Left lung (tissue), 10 donors: ENCODE data around the gene LPCAT3. TPM values are rescaled to one million over a fixed set of nuclear protein-coding genes. Genes with fewer than 3 reads are reported as not detected.

ENCODE experiments used
- ATAC-seq: fragments of 200-7000 bp; cut with Tn5 transposase; one replicate; pipeline ENCODE4 v1.9.1; 2020; ENCODE audit warnings: moderate library complexity
- DNase-seq, 4 donors: peaks; one replicate each; pipeline ENCODE4 v3.0.0-alpha.2; 2013 to 2020
- H3K27ac ChIP-seq, 2 donors: fragments of 200-600 bp; sonication (generic) in 1 of 2; one replicate each; pipeline versions ENCODE4 v1.5.0 to v1.8.0; 2020 to 2021
- H3K27me3 ChIP-seq, 2 donors: fragments of 200-600 bp; sonication (generic) in 1 of 2; one replicate each; pipeline versions ENCODE4 v1.5.0 to v1.8.0; 2020 to 2021
- H3K36me3 ChIP-seq, 2 donors: fragments of 200-600 bp; sonication (generic) in 1 of 2; one replicate each; pipeline versions ENCODE4 v1.5.0 to v1.8.0; 2020 to 2021
- H3K4me1 ChIP-seq, 2 donors: fragments of 200-600 bp; one replicate each; pipeline ENCODE4 v1.8.0; 2021
- H3K4me3 ChIP-seq, 2 donors: fragments of 200-600 bp; sonication (generic) in 1 of 2; one replicate each; pipeline versions ENCODE4 v1.5.0 to v1.8.0; 2020 to 2021; ENCODE audit warnings: mild to moderate bottlenecking in 1 of 2
- H3K9me3 ChIP-seq, 2 donors: fragments of 200-600 bp; sonication (generic) in 1 of 2; one replicate each; pipeline versions ENCODE4 v1.5.0 to v1.8.0; 2020 to 2021
- intact Hi-C, 2 donors: fragments of 100-400 bp; cut with DNase I; formaldehyde crosslinking; loops; one replicate each; pipeline versions ENCODE4 v1.11.2 to v1.14.2; 2022
- polyA plus RNA-seq, 6 donors: library from polyadenylated mRNA; unstranded; fragments of 120-200 nt; gene quantifications; one replicate each; pipeline ENCODE4 v1.2.1, GENCODE V29; 2013; ENCODE audit not compliant: insufficient read length in 6 of 6
- total RNA-seq, 2 donors: library from RNA; stranded (reverse); fragmentation: NEBNext Ultra II Directional; extraction: Animal tissue kit (Norgen Biotek cat#: 25700); gene quantifications; one replicate each; pipeline ENCODE4 v1.2.1, GENCODE V29; 2021
- TF ChIP-seq, protein P1 (sequence below), 2 donors: fragments of 200-600 bp; sonication (generic) in 1 of 2; IDR thresholded peaks; one replicate each; pipeline versions ENCODE4 v1.5.0 to v1.8.0; 2021; ENCODE audit warnings: antibody characterized with exemption in 2 of 2
- donor health status: DM: no; HTN: yes; CAD: no.
- donor health status: DM: no; HTN: no; CAD: no.

Gene LPCAT3
- total and polyA plus RNA-seq, 8 donors: 54.7 to 108 (median 64.7) TPM

DNA sequence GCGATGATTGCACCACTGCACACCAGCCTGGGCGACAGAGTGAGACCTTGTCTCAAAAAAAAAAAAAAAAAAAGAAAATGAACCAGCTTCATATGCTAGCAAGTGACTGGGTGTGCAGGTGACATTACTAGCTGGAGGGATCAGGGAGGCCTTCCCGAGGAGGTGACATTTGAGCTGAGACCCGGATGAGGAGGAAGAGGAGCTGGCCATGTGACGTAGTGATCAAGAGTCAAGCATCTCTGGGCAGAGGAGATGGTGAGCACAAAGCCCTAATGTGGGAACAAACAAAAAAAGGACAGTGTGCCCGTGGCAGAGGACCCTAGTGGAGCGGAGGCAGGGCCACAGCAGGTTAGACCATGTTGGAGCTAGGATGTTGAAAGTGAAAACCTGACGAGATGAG is 70.7 kb downstream of the LPCAT3 start:
- H3K36me3 ChIP-seq: peaks cover 0 to 10% of the 10 kb centered on the region in 2 donors
- no peaks in the 10 kb centered on the region for H3K27me3 ChIP-seq
- peaks cover 12 to 77% of the 10 kb centered on the region in 2 donors for H3K4me1 ChIP-seq
- TF ChIP-seq, protein P1, sequence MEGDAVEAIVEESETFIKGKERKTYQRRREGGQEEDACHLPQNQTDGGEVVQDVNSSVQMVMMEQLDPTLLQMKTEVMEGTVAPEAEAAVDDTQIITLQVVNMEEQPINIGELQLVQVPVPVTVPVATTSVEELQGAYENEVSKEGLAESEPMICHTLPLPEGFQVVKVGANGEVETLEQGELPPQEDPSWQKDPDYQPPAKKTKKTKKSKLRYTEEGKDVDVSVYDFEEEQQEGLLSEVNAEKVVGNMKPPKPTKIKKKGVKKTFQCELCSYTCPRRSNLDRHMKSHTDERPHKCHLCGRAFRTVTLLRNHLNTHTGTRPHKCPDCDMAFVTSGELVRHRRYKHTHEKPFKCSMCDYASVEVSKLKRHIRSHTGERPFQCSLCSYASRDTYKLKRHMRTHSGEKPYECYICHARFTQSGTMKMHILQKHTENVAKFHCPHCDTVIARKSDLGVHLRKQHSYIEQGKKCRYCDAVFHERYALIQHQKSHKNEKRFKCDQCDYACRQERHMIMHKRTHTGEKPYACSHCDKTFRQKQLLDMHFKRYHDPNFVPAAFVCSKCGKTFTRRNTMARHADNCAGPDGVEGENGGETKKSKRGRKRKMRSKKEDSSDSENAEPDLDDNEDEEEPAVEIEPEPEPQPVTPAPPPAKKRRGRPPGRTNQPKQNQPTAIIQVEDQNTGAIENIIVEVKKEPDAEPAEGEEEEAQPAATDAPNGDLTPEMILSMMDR (IDR thresholded peaks at IDR 0.05): no peak
- DNase-seq (peak in 1 of 4 donors; percentile 24), ATAC-seq (no peak)
- no peak overlapping the region for H3K4me3 ChIP-seq
- intact Hi-C loops: no loop called here
- H3K9me3 ChIP-seq: no peaks in the 10 kb centered on the region
- no peak overlapping the region for H3K27ac ChIP-seq

DNA sequence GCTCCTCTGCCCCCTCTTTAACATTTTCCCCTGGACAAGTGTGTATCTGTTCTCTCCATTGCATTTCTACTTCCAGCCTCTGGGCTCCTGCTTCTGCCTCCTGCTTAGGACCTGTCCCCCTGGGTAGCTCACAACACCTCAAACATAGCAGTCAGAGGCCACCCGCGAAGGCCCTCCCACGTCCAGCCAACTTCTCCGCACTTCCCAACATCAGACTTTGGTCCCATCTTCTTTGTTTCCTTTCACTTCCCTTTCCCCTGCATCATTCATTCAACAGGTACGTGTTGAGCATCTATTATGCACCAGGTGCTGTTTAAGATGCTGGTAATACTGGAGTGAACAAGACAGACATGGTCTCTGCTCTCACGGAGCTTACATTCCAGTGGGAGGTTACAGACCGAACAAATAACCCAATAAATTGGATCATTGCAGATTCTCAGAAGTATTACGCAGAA is 71.3 kb downstream of the LPCAT3 start:
- intact Hi-C loops: no loop called here
- Histone ChIP-seq H3K9me3 (no peaks in the 10 kb centered on the region), H3K27ac (peak overlapping the region; percentile 76 to 82), H3K27me3 (no peaks in the 10 kb centered on the region), H3K36me3 (peaks cover 0 to 5% of the 10 kb centered on the region in 2 donors), H3K4me3 (peak overlapping the region; percentile 25 to 39), H3K4me1 (peaks cover 12 to 81% of the 10 kb centered on the region in 2 donors)
- no peak for ATAC-seq
- no peak for DNase-seq
- TF ChIP-seq, protein P1 (IDR thresholded peaks at IDR 0.05): no peak

DNA sequence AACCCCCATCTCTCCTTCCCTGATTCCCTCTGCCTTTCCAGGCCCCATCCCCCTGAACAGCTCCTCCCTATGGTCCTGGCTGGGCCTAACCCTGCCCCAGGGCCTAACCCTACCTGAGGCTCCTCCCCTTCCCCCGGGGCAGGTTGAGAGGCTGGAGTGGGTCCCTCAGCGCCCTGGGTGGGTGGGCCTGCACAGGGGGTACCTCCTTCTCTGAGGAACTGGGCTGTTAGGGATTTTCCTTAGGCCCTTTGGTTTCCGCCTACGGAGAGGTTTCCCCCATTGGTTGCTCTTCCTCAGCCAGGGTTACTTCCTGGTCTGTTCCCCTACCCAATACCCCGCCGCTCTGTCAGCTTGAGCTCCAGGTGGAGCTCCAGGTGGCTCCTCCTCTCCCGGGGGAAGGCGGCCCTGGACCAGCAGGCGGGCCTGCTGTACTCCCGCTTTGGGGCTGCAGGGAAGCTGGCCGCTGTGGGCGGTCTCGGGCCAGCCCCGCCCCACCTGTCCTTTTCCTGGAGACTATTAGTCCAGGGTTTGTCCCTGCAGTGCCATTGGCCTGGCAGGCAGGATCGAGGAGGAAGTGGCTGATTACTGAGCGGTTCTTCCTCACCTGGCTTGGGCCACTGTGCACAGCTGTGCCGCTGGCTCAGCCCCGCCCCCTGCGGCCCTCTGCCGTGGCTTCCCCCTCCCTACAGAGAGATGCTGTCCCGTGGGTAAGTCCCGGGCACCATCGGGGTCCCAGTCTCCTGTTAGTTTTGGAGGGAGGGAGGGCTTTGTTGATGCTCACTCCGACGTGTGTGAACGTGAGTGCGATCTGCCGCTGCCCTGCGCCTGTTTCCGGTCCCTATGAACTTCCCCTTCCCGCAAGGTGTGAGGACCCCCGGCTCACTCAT is 72.0 kb downstream of the LPCAT3 start:
- Histone ChIP-seq H3K4me1 (peaks cover 12 to 81% of the 10 kb centered on the region in 2 donors), H3K4me3 (peak overlapping the region; percentile 25 to 39), H3K9me3 (no peaks in the 10 kb centered on the region), H3K27me3 (no peaks in the 10 kb centered on the region), H3K36me3 (peaks cover 0 to 11% of the 10 kb centered on the region in 2 donors), H3K27ac (peak overlapping the region; percentile 76 to 82)
- TF ChIP-seq, protein P1 (IDR thresholded peaks at IDR 0.05): no peak
- DNase-seq (peak in 3 of 4 donors; percentile 91 to 96 (median 92)), ATAC-seq (peak; percentile 79)
- intact Hi-C loops: no loop called here

DNA sequence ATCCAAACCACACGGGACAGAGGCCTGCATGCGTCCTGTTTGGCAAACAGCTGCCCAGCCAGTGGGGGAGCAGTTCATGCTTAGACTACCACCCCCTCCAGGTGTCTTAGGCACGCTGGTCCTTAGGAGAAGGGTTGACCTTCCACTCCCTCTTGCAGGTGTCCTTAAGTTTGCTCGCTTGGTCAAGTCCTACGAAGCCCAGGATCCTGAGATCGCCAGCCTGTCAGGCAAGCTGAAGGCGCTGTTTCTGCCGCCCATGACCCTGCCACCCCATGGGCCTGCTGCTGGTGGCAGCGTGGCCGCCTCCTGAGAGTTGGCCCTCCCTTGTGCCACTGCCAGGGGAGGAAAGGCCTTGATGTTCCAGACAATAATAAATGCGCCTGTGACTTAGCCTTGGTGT is 72.7 kb downstream of the LPCAT3 start:
- intact Hi-C loops: no loop called here
- ATAC-seq (no peak), DNase-seq (no peak)
- H3K27ac ChIP-seq: peak overlapping the region; percentile 76 to 82
- TF ChIP-seq, protein P1 (IDR thresholded peaks at IDR 0.05): no peak
- peaks cover 0 to 18% of the 10 kb centered on the region in 2 donors for H3K36me3 ChIP-seq
- peaks cover 12 to 76% of the 10 kb centered on the region in 2 donors for H3K4me1 ChIP-seq
- H3K9me3 ChIP-seq: no peaks in the 10 kb centered on the region
- peak overlapping the region in 1 of 2 donors; percentile 39 for H3K4me3 ChIP-seq
- no peaks in the 10 kb centered on the region for H3K27me3 ChIP-seq
